ENCODE measurements around the gene LRMDA.

The LRMDA gene

GRCh38 chr10:75596930-75597620, 165.7 kb downstream of the LRMDA start:
- Histone ChIP-seq H3K4me3 (no peak overlapping the region), H3K27me3 (no peaks in the 10 kb centered on the region), H3K27ac (no peak overlapping the region), H3K36me3 (no peaks in the 10 kb centered on the region), H3K4me1 (no peaks in the 10 kb centered on the region), H3K9me3 (no peaks in the 10 kb centered on the region)
- intact Hi-C loops (cut with DNase I; ENCODE audit: low total_unique reads) = no loop called here
- no peak for DNase-seq
- no peak for TF ChIP-seq CTCF (IDR thresholded peaks at IDR 0.05)

- no peak overlapping the region for H3K4me3 ChIP-seq
- H3K9me3 ChIP-seq = no peaks in the 10 kb centered on the region
- H3K27me3 ChIP-seq = no peaks in the 10 kb centered on the region
- DNase-seq = no peak
- H3K36me3 ChIP-seq = no peaks in the 10 kb centered on the region
- intact Hi-C loops (cut with DNase I; ENCODE audit: low total_unique reads) = no loop called here
- no peaks in the 10 kb centered on the region for H3K4me1 ChIP-seq
- TF ChIP-seq CTCF (IDR thresholded peaks at IDR 0.05) = no peak
- H3K27ac ChIP-seq = no peak overlapping the region
These were observed 166.5 kb downstream of the LRMDA start for GRCh38 chr10:75597773-75598440.

- no peak overlapping the region for H3K27ac ChIP-seq
- H3K27me3 ChIP-seq = no peaks in the 10 kb centered on the region
- no peaks in the 10 kb centered on the region for H3K9me3 ChIP-seq
- no peaks in the 10 kb centered on the region for H3K36me3 ChIP-seq
- no peak overlapping the region for H3K4me3 ChIP-seq
- intact Hi-C loops (cut with DNase I; ENCODE audit: low total_unique reads) = no loop called here
- no peaks in the 10 kb centered on the region for H3K4me1 ChIP-seq
- TF ChIP-seq CTCF (IDR thresholded peaks at IDR 0.05) = no peak
- no peak for DNase-seq
These were observed 167.6 kb downstream of the LRMDA start for GRCh38 chr10:75598998-75599397.

GRCh38 chr10:75599875-75600648, 168.6 kb downstream of the LRMDA start:
- Histone ChIP-seq H3K27ac (no peak overlapping the region), H3K9me3 (no peaks in the 10 kb centered on the region), H3K27me3 (no peaks in the 10 kb centered on the region), H3K4me3 (no peak overlapping the region), H3K36me3 (no peaks in the 10 kb centered on the region), H3K4me1 (no peaks in the 10 kb centered on the region)
- no peak for DNase-seq
- intact Hi-C loops (cut with DNase I; ENCODE audit: low total_unique reads) = no loop called here
- no peak for TF ChIP-seq CTCF (IDR thresholded peaks at IDR 0.05)

GRCh38 chr10:75600833-75601232, 169.4 kb downstream of the LRMDA start:
- H3K36me3 ChIP-seq = no peaks in the 10 kb centered on the region
- DNase-seq = no peak
- no peak overlapping the region for H3K27ac ChIP-seq
- H3K27me3 ChIP-seq = no peaks in the 10 kb centered on the region
- TF ChIP-seq CTCF (IDR thresholded peaks at IDR 0.05) = no peak
- no peaks in the 10 kb centered on the region for H3K9me3 ChIP-seq
- no peak overlapping the region for H3K4me3 ChIP-seq
- H3K4me1 ChIP-seq = no peaks in the 10 kb centered on the region
- intact Hi-C loops (cut with DNase I; ENCODE audit: low total_unique reads) = no loop called here

Data from tibial artery (tissue), 4 donors.